ENCODE measurements around the gene ZNF33B. TPM values are rescaled to one million over a fixed set of nuclear protein-coding genes. Genes with fewer than 3 reads are reported as not detected.

Gene ZNF33B
- total RNA-seq, 1 donor, result 9.4 TPM

- Histone ChIP-seq H3K9me3 (ENCODE audit: low read depth, low read length) (no peaks in the 10 kb centered on the region), H2AFZ (ENCODE audit: low read length) (peak overlapping the region; percentile 99), H3K27ac (ENCODE audit: low read depth, low read length) (no peak overlapping the region), H3K27me3 (ENCODE audit: insufficient read depth, low read length) (no peaks in the 10 kb centered on the region), H3K79me2 (ENCODE audit: insufficient read depth, low read length) (peaks cover 8% of the 10 kb centered on the region), H3K4me1 (ENCODE audit: insufficient read depth, low read length) (peaks cover 7% of the 10 kb centered on the region), H3K4me3 (ENCODE audit: insufficient read depth, low read length) (peak overlapping the region; percentile 89), H4K20me1 (ENCODE audit: insufficient read depth, low read length) (no peaks in the 10 kb centered on the region), H3K36me3 (ENCODE audit: insufficient read depth, low read length) (no peaks in the 10 kb centered on the region), H3K4me2 (ENCODE audit: insufficient read depth, low read length) (peak overlapping the region; percentile 73)
- no peak for DNase-seq (ENCODE audit: insufficient read length, low spot score, missing footprints)
- TF ChIP-seq, protein P1, sequence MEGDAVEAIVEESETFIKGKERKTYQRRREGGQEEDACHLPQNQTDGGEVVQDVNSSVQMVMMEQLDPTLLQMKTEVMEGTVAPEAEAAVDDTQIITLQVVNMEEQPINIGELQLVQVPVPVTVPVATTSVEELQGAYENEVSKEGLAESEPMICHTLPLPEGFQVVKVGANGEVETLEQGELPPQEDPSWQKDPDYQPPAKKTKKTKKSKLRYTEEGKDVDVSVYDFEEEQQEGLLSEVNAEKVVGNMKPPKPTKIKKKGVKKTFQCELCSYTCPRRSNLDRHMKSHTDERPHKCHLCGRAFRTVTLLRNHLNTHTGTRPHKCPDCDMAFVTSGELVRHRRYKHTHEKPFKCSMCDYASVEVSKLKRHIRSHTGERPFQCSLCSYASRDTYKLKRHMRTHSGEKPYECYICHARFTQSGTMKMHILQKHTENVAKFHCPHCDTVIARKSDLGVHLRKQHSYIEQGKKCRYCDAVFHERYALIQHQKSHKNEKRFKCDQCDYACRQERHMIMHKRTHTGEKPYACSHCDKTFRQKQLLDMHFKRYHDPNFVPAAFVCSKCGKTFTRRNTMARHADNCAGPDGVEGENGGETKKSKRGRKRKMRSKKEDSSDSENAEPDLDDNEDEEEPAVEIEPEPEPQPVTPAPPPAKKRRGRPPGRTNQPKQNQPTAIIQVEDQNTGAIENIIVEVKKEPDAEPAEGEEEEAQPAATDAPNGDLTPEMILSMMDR (IDR thresholded peaks at IDR 0.05; ENCODE audit: extremely low read depth, low read depth, low read length), result no peak
Observed at GRCh38 chr10:42553064-42553407, 85.3 kb downstream of the ZNF33B start.

DNA sequence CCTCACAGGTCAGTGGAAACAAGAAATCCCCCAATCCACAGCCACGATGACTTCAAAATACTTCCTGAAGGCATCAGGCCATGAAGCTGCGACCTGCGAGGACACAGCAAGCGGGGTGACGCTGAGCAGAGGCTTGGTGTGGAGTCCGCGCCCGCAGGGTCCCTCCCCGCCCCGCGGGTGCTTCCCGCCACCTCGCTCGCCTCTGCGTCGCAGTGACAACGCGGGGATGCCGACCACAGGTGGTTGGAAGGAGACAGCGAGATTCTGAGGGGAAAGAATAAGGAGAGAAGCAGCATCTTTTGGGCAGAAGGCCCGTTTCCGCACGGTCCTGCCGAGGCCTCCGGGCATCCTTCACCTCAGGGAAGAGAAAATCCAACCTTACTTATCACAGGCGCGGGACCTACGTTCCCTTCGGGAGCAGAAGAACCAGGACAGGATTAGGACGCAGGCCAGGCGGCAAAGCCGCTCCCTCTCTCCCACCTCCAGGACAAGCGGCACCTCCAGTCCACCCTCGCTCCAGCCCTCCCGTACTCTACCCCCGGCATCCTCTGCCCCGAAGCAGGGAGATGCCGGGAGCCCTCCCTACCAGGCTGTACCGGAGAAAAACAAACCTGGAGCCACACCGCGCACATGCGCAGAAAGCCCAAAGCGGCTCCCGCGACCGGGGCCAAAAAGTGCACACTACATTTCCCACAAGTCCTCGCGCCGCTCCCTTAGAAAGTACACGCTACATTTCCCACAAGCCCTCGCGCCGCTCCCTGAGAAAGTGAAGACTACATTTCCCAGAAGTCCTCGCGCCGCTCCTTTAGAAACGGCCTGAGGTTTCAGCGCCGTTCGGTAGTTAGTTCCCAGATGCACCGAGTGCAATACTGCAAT, 85.9 kb downstream of the ZNF33B start:
- DNase-seq (ENCODE audit: insufficient read length, low spot score, missing footprints), result peak; percentile 95
- Histone ChIP-seq H3K27ac (ENCODE audit: low read depth, low read length) (peak overlapping the region; percentile 40), H2AFZ (ENCODE audit: low read length) (peak overlapping the region; percentile 99)

DNA sequence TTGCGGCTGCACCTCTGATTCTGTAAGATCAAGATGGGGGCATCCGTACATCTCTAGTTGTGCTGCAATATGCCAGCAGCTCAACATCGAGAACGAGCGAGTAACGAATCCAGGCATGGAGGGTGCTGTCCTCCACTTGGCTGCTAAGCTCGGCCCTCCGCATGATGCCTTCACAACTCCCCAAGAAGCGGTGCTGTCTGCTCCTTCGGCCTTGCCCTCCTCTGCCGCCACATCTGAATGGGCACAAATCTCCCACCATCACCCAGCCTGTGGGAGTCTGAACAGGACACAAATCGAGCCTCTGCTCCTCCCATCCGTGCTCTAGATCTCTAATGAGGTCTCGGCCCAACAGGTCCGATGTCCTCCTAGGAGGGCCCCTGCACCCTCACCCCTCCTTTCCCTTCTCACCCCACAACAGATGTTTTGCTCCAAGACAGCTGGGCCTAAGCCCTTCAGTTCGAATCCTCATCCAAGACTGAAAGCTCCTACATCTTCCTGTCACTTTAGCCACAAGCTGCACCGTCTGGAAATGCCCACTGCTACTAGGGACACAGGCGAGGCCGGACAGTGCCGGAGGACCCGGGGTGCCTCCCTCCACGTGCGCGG, 86.7 kb downstream of the ZNF33B start:
- Histone ChIP-seq H3K79me2 (ENCODE audit: insufficient read depth, low read length) (peaks cover 8% of the 10 kb centered on the region), H3K4me1 (ENCODE audit: insufficient read depth, low read length) (peaks cover 7% of the 10 kb centered on the region), H4K20me1 (ENCODE audit: insufficient read depth, low read length) (no peaks in the 10 kb centered on the region), H3K27ac (ENCODE audit: low read depth, low read length) (peak overlapping the region; percentile 40), H3K36me3 (ENCODE audit: insufficient read depth, low read length) (no peaks in the 10 kb centered on the region), H3K4me2 (ENCODE audit: insufficient read depth, low read length) (peak overlapping the region; percentile 73), H3K27me3 (ENCODE audit: insufficient read depth, low read length) (no peaks in the 10 kb centered on the region), H2AFZ (ENCODE audit: low read length) (peak overlapping the region; percentile 99), H3K9me3 (ENCODE audit: low read depth, low read length) (no peaks in the 10 kb centered on the region), H3K4me3 (ENCODE audit: insufficient read depth, low read length) (peak overlapping the region; percentile 89)
- TF ChIP-seq, protein P1 (IDR thresholded peaks at IDR 0.05; ENCODE audit: extremely low read depth, low read depth, low read length), result no peak
- no peak for DNase-seq (ENCODE audit: insufficient read length, low spot score, missing footprints)

More for the DNA sequence above, 85.9 kb downstream of the ZNF33B start:
- Histone ChIP-seq H3K27me3 (ENCODE audit: insufficient read depth, low read length) (no peaks in the 10 kb centered on the region), H4K20me1 (ENCODE audit: insufficient read depth, low read length) (no peaks in the 10 kb centered on the region), H3K4me3 (ENCODE audit: insufficient read depth, low read length) (peak overlapping the region; percentile 89), H3K4me2 (ENCODE audit: insufficient read depth, low read length) (peak overlapping the region; percentile 73), H3K36me3 (ENCODE audit: insufficient read depth, low read length) (no peaks in the 10 kb centered on the region), H3K4me1 (ENCODE audit: insufficient read depth, low read length) (peaks cover 7% of the 10 kb centered on the region), H3K9me3 (ENCODE audit: low read depth, low read length) (no peaks in the 10 kb centered on the region), H3K79me2 (ENCODE audit: insufficient read depth, low read length) (peaks cover 8% of the 10 kb centered on the region)
- TF ChIP-seq, protein P1 (IDR thresholded peaks at IDR 0.05; ENCODE audit: extremely low read depth, low read depth, low read length), result no peak

DNA sequence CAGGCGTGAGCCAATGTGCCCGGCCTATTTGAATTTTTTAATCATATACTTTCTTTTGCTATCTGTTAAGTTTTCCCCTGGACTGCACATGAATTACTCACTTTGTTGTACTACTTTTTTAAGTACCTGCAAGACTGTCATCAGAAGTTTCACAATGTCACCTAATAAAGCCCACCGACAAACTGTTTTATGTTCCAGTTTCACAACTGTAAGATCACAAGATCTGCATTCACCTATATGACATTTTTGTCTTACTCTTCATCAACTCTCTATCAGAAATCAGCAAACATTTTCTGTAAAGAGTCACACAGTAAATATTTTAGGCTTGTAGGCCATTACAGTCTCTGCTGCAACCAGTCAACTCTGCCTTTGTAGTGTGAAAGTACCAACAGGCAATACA, 88.5 kb downstream of the ZNF33B start:
- no peak overlapping the region for H3K4me3 ChIP-seq (ENCODE audit: insufficient read depth, low read length)
- peaks cover 8% of the 10 kb centered on the region for H3K79me2 ChIP-seq (ENCODE audit: insufficient read depth, low read length)
- no peaks in the 10 kb centered on the region for H3K36me3 ChIP-seq (ENCODE audit: insufficient read depth, low read length)
- H3K27me3 ChIP-seq (ENCODE audit: insufficient read depth, low read length), result no peaks in the 10 kb centered on the region
- no peak overlapping the region for H3K4me2 ChIP-seq (ENCODE audit: insufficient read depth, low read length)
- H4K20me1 ChIP-seq (ENCODE audit: insufficient read depth, low read length), result no peaks in the 10 kb centered on the region
- H2AFZ ChIP-seq (ENCODE audit: low read length), result no peak overlapping the region
- TF ChIP-seq, protein P1 (IDR thresholded peaks at IDR 0.05; ENCODE audit: extremely low read depth, low read depth, low read length), result no peak
- DNase-seq (ENCODE audit: insufficient read length, low spot score, missing footprints), result no peak
- H3K9me3 ChIP-seq (ENCODE audit: low read depth, low read length), result no peaks in the 10 kb centered on the region
- peaks cover 7% of the 10 kb centered on the region for H3K4me1 ChIP-seq (ENCODE audit: insufficient read depth, low read length)
- no peak overlapping the region for H3K27ac ChIP-seq (ENCODE audit: low read depth, low read length)

All from osteoblast (primary cell).